ENCODE measurements around the gene PERCC1.
"Not testable (repeated sequence)": the region's sequence is repeated elsewhere in the genome, so short reads cannot be mapped to it uniquely, and the experiment has no call there.

DNA sequence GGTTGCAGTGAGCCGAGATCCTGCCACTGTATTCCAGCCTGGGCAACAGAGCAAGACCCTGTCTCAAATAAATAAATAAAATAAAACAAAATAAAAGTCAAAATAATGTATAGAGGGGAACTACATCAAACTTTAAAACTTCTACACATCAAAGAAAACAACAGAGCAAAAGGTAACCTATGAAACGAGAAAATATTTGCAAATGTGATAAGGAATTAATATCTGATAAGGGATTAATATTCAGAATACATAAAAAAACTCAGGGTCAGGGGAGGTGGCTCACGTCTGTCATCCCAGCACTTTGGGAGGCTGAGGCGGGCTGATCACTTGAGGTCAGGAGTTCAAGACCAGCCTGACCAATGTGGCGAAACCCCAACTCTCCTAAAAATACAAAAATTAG lies 38.3 kb downstream of the PERCC1 start:
- not testable (repeated sequence) for TF ChIP-seq POLR2A (IDR thresholded peaks at IDR 0.05)
- TF ChIP-seq, protein P1, sequence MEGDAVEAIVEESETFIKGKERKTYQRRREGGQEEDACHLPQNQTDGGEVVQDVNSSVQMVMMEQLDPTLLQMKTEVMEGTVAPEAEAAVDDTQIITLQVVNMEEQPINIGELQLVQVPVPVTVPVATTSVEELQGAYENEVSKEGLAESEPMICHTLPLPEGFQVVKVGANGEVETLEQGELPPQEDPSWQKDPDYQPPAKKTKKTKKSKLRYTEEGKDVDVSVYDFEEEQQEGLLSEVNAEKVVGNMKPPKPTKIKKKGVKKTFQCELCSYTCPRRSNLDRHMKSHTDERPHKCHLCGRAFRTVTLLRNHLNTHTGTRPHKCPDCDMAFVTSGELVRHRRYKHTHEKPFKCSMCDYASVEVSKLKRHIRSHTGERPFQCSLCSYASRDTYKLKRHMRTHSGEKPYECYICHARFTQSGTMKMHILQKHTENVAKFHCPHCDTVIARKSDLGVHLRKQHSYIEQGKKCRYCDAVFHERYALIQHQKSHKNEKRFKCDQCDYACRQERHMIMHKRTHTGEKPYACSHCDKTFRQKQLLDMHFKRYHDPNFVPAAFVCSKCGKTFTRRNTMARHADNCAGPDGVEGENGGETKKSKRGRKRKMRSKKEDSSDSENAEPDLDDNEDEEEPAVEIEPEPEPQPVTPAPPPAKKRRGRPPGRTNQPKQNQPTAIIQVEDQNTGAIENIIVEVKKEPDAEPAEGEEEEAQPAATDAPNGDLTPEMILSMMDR (IDR thresholded peaks at IDR 0.05), result not testable (repeated sequence)

All from suprapubic skin (tissue), 3 donors.